HUES6 (cell line): Measurements from ENCODE around the gene EFCAB6.

Experiments
- H3K27ac ChIP-seq: 2 replicates; pipeline ENCODE4 v1.7.0; 2013; ENCODE audit warnings: low read depth, mild to moderate bottlenecking, low read length, inconsistent platforms
- H3K27me3 ChIP-seq: 2 replicates; pipeline ENCODE4 v1.6.1; 2013; ENCODE audit warnings: low read length; ENCODE audit not compliant: control insufficient read depth, insufficient read depth
- H3K36me3 ChIP-seq: 2 replicates; pipeline ENCODE4 v1.6.1; 2013; ENCODE audit warnings: low read length; ENCODE audit not compliant: control insufficient read depth, insufficient read depth
- H3K4me1 ChIP-seq: 2 replicates; pipeline ENCODE4 v1.6.1; 2013; ENCODE audit warnings: low read length; ENCODE audit not compliant: control insufficient read depth, insufficient read depth
- H3K4me3 ChIP-seq: 2 replicates; pipeline ENCODE4 v1.5.1; 2013; ENCODE audit warnings: low read depth, low read length
- H3K9ac ChIP-seq: one replicate; pipeline ENCODE4 v1.6.1; 2013; ENCODE audit warnings: mild to moderate bottlenecking, low read length
- H3K9me3 ChIP-seq: 2 replicates; pipeline ENCODE4 v1.6.1; 2013; ENCODE audit warnings: low read depth, low read length; ENCODE audit not compliant: control insufficient read depth, insufficient read depth

Gene EFCAB6

DNA sequence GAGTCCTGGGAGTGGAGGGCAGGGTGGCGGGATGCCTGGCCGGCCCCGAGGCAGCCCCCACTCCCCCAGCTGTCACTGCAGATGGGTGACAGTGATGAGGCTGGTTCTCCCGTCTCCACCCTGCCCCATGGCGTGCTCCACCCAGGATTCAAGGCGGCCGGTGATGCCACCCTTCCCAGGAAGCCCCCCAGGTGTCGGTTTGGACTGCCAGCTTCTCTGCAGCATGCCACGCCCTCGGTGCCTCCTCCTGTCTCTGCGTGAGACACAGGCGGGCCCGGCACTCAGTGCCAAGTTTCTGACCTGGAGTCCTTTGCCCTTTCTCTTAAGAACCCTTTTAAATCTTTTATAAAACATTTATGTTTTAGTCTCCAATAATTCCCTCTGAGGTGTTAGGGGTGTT lies 328.8 kb downstream of the EFCAB6 start:
- Histone ChIP-seq H3K36me3 (no peaks in the 10 kb centered on the region), H3K27me3 (no peaks in the 10 kb centered on the region), H3K4me1 (peaks cover 12% of the 10 kb centered on the region; the same call in 1 of the 2 replicates), H3K9me3 (no peaks in the 10 kb centered on the region), H3K27ac (no peak overlapping the region), H3K9ac (no peak overlapping the region), H3K4me3 (no peak overlapping the region)

DNA sequence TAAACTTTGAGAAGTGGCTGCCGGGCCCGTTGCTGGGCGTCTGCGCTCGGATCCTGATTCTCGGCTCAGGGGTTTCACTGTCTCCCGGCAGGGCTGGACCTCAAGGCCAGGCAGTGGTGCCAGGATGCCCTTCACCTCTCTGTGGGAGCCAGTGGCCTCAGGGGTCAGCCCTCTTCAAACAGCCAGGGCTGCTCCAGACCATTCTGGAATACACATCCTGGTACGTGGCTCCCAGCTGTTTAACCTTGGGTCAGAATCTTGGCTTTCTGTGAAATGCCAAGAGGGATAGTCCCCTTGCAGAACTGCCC lies 329.8 kb downstream of the EFCAB6 start:
- Histone ChIP-seq H3K9me3 (no peaks in the 10 kb centered on the region), H3K27ac (no peak overlapping the region), H3K36me3 (no peaks in the 10 kb centered on the region), H3K9ac (no peak overlapping the region), H3K4me1 (peaks cover 12% of the 10 kb centered on the region; the same call in 1 of the 2 replicates), H3K27me3 (no peaks in the 10 kb centered on the region), H3K4me3 (peak overlapping the region; percentile 39; the same call in 1 of the 2 replicates)

- no peak overlapping the region for H3K27ac ChIP-seq
- H3K36me3 ChIP-seq: no peaks in the 10 kb centered on the region
- H3K4me1 ChIP-seq: peaks cover 12% of the 10 kb centered on the region; the same call in 1 of the 2 replicates
- H3K9ac ChIP-seq: no peak overlapping the region
- no peaks in the 10 kb centered on the region for H3K27me3 ChIP-seq
- peak overlapping the region; percentile 39; the same call in 1 of the 2 replicates for H3K4me3 ChIP-seq
- no peaks in the 10 kb centered on the region for H3K9me3 ChIP-seq
Observed at GRCh38 chr22:43481568-43482317, 330.4 kb downstream of the EFCAB6 start.

DNA sequence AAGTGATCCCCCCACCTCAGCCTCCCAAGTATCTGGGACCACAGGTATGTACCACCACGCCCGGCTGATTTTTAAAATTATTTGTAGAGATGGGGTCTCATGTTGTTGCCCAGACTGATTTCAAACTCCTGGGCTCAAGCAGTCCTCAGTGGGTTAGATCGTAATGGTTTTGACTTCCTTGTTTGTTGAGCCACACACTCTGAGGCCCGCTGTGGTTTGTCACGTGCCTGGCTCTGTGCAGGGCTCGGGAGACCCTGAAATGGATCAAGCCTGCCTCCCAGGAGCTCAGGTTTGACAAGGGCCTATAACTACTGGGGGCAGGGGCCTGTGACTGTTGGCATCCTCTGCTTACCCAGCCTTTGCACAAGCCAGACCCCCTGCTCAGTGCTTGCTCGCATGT lies 332.1 kb downstream of the EFCAB6 start:
- H3K27me3 ChIP-seq: no peaks in the 10 kb centered on the region
- no peak overlapping the region for H3K4me3 ChIP-seq
- H3K27ac ChIP-seq: no peak overlapping the region
- H3K9ac ChIP-seq: no peak overlapping the region
- H3K9me3 ChIP-seq: no peaks in the 10 kb centered on the region
- H3K36me3 ChIP-seq: no peaks in the 10 kb centered on the region
- H3K4me1 ChIP-seq: peaks cover 12% of the 10 kb centered on the region; the same call in 1 of the 2 replicates

- Histone ChIP-seq H3K4me1 (peaks cover 12% of the 10 kb centered on the region; the same call in 1 of the 2 replicates), H3K9me3 (no peaks in the 10 kb centered on the region), H3K27ac (no peak overlapping the region), H3K4me3 (no peak overlapping the region), H3K27me3 (no peaks in the 10 kb centered on the region), H3K9ac (no peak overlapping the region), H3K36me3 (no peaks in the 10 kb centered on the region)
Observed at GRCh38 chr22:43479301-43479950, 332.7 kb downstream of the EFCAB6 start.
